A549 (cell line): ENCODE results near the gene STYX. TPM values are rescaled to one million over a fixed set of nuclear protein-coding genes. Genes with fewer than 3 reads are reported as not detected.
"Not testable (repeated sequence)": the region's sequence is repeated elsewhere in the genome, so short reads cannot be mapped to it uniquely, and the experiment has no call there.

Experiments
- ATAC-seq, 2 experiments: fragments of 200-7000 bp in 1 of 2; fragments of >200 bp in 1 of 2; cut with Nextera tagmentation in 1 of 2; cut with Tn5 transposase in 1 of 2; 3 replicates each; pipeline versions ENCODE4 v1.8.0 to v1.9.1; 2018 to 2020; ENCODE audit warnings: mild to moderate bottlenecking in 1 of 2, moderate library complexity in 1 of 2
- CTCF ChIA-PET: fragments of 300-600 bp; sonication (Branson Sonifier 250); formaldehyde crosslinking; extraction: SDS; loops from one replicate; lab custom pipeline; 2021; ENCODE audit warnings: antibody characterized with exemption, inconsistent platforms; lab: Yijun Ruan, JAX
- POLR2A ChIA-PET: fragments of 350-600 bp; formaldehyde crosslinking; extraction: SDS; loops from one replicate; lab custom pipeline; 2021; ENCODE audit warnings: antibody characterized with exemption, inconsistent platforms; lab: Yijun Ruan, JAX
- DNase-seq, 2 experiments: peaks; one replicate each; pipeline versions ENCODE4 v3.0.0 to v3.0.0-alpha.2; 2011 to 2016; ENCODE audit warnings: low read depth in 1 of 2, low spot score in 1 of 2
- FAIRE-seq: peaks from 2 replicates; lab custom pipeline; 2011; peaks lifted over from hg19 to GRCh38; lab: Jason Lieb, UNC
- H3K27ac ChIP-seq, 2 experiments: fragments of >200 bp; sonication (Bioruptor Twin); formaldehyde crosslinking; 3 replicates each; pipeline ENCODE4 v1.5.1; 2016 to 2017
- H3K4me1 ChIP-seq: fragments of >200 bp; sonication (Bioruptor Twin); formaldehyde crosslinking; 3 replicates; pipeline ENCODE4 v1.6.1; 2016
- H3K4me2 ChIP-seq: fragments of >200 bp; sonication (Bioruptor Twin); formaldehyde crosslinking; 3 replicates; pipeline ENCODE4 v1.6.1; 2016
- H3K4me3 ChIP-seq: fragments of >200 bp; sonication (Bioruptor Twin); formaldehyde crosslinking; 3 replicates; pipeline ENCODE4 v1.5.1; 2016
- H3K9me3 ChIP-seq: fragments of >200 bp; sonication (Bioruptor Twin); formaldehyde crosslinking; 3 replicates; pipeline ENCODE4 v1.6.1; 2016
- ATOH8 ChIP-seq: fragments of 250-450 bp; sonication (Bioruptor Pico); IDR thresholded peaks from 2 replicates; pipeline ENCODE4 v1.5.0; 2020; ENCODE audit warnings: low read depth, mild to moderate bottlenecking, moderate library complexity
- BCL3 ChIP-seq: fragments of >200 bp; sonication (Bioruptor Twin); formaldehyde crosslinking; IDR thresholded peaks from 3 replicates; pipeline ENCODE4 v1.6.1; 2016
- CTCF ChIP-seq: fragments of >200 bp; sonication (Bioruptor Twin); formaldehyde crosslinking; IDR thresholded peaks from 3 replicates; pipeline ENCODE4 v1.5.1; 2016
- EHMT2 ChIP-seq: fragments of 200-600 bp; sonication (generic); IDR thresholded peaks from 2 replicates; pipeline ENCODE4 v1.6.1; 2016; ENCODE audit warnings: antibody characterized with exemption, low read depth, mild to moderate bottlenecking, moderate library complexity
- EP300 ChIP-seq, 2 experiments: fragments of >200 bp; sonication (Bioruptor Twin); formaldehyde crosslinking; IDR thresholded peaks; 2 replicates in 1 of 2; 3 replicates in 1 of 2; pipeline ENCODE4 v1.6.1; 2016 to 2017
- HDAC2 ChIP-seq: fragments of 200-600 bp; sonication (generic); IDR thresholded peaks from 2 replicates; pipeline ENCODE4 v1.6.1; 2016
- HOXB13 ChIP-seq: fragments of 250-450 bp; sonication (Bioruptor Pico); IDR thresholded peaks from 2 replicates; pipeline ENCODE4 v1.5.0; 2020; ENCODE audit warnings: low read depth, mild to moderate bottlenecking, moderate library complexity
- KDM1A ChIP-seq: fragments of 200-600 bp; sonication (generic); IDR thresholded peaks from 2 replicates; pipeline ENCODE4 v1.6.1; 2016; ENCODE audit warnings: low read depth, mild to moderate bottlenecking
- MAFK ChIP-seq: fragments of 450-650 bp; IDR thresholded peaks from 2 replicates; pipeline ENCODE4 v1.6.1; 2014; ENCODE audit not compliant: partially characterized antibody
- MAX ChIP-seq: IDR thresholded peaks from 2 replicates; pipeline ENCODE4 v1.6.1; 2012
- MAZ ChIP-seq: fragments of 150-350 bp; IDR thresholded peaks from 2 replicates; pipeline ENCODE4 v1.6.1; 2014; ENCODE audit warnings: antibody characterized with exemption, low read depth, low read length, borderline replicate concordance
- NPAS2 ChIP-seq: fragments of 250-450 bp; sonication (Bioruptor Pico); IDR thresholded peaks from 2 replicates; pipeline ENCODE4 v1.8.0; 2022; ENCODE audit warnings: mild to moderate bottlenecking, moderate library complexity, borderline replicate concordance
- PHF8 ChIP-seq: fragments of 200-600 bp; sonication (generic); IDR thresholded peaks from 2 replicates; pipeline ENCODE4 v1.6.1; 2016; ENCODE audit warnings: low read depth, mild to moderate bottlenecking, antibody characterized with exemption, moderate library complexity, borderline replicate concordance
- POLR2A ChIP-seq: IDR thresholded peaks from 2 replicates; pipeline ENCODE4 v1.6.1; 2012; ENCODE audit warnings: mild to moderate bottlenecking, low read length
- RFX5 ChIP-seq: fragments of 450-650 bp; IDR thresholded peaks from 2 replicates; pipeline ENCODE4 v1.7.1; 2014; ENCODE audit warnings: antibody characterized with exemption, mild to moderate bottlenecking, moderate library complexity
- SREBF2 ChIP-seq: fragments of 450-650 bp; IDR thresholded peaks from 2 replicates; pipeline ENCODE4 v1.6.1; 2014; ENCODE audit warnings: mild to moderate bottlenecking, moderate library complexity
- USF2 ChIP-seq: fragments of 450-650 bp; IDR thresholded peaks from 2 replicates; pipeline ENCODE4 v1.6.1; 2014; ENCODE audit warnings: antibody characterized with exemption
- ZFP36 ChIP-seq: fragments of 450-650 bp; IDR thresholded peaks from 2 replicates; pipeline ENCODE4 v1.6.1; 2014; ENCODE audit warnings: borderline replicate concordance; ENCODE audit not compliant: partially characterized antibody
- ZNF302 ChIP-seq: fragments of 250-450 bp; sonication (Bioruptor Pico); IDR thresholded peaks from 2 replicates; pipeline ENCODE4 v1.9.0; 2021; ENCODE audit warnings: inconsistent platforms, mild to moderate bottlenecking, moderate library complexity
- ZSCAN20 ChIP-seq: fragments of 250-450 bp; sonication (Bioruptor Pico); IDR thresholded peaks from 2 replicates; pipeline ENCODE4 v1.8.0; 2022; ENCODE audit warnings: mild to moderate bottlenecking, moderate library complexity
- WGBS: methylation state at CpG from one replicate; pipeline ENCODE4 v1.1.6; 2017; ENCODE audit errors: missing lambda C conversion rate; 5-methylcytosine and 5-hydroxymethylcytosine counted together
- polyA plus RNA-seq, 4 experiments: library from polyadenylated mRNA; depleted of rRNA in 3 of 4; stranded (reverse); fragments of >200 nt; fragmentation: RNase III in 1 of 4; extraction: RNeasy Plus Mini Kit Qiagen cat#74134 plus additional on column Dnase treatment in 1 of 4; gene quantifications; 2 replicates in 3 of 4; 3 replicates in 1 of 4; pipeline ENCODE4 v1.2.3, GENCODE V29; 2011 to 2017

The STYX gene
- polyA plus RNA-seq, 2 of the 4 experiments (the other 2 are of a cell fraction): 7.6 to 12.0 TPM

- H3K27ac ChIP-seq: no peak overlapping the region
- ChIA-PET CTCF (interaction anchor here (0.7 kb wide), 1 partner anchor 1626 kb away, joined by 3 read pairs; no protein-coding TSS in a partner anchor), POLR2A (no interaction called here)
- no peak for FAIRE-seq
- no peak overlapping the region for H3K4me3 ChIP-seq
- H3K4me1 ChIP-seq: peaks cover 5% of the 10 kb centered on the region; the same call in 1 of the 3 replicates
- ATAC-seq: no peak
- TF ChIP-seq RFX5: no peak
- TF ChIP-seq NPAS2 (CRISPR knock-in tag): no peak
- TF ChIP-seq BCL3: no peak
- no peak for TF ChIP-seq ZFP36
- no peak for TF ChIP-seq PHF8
- no peak for TF ChIP-seq MAZ
- no peak for DNase-seq
- WGBS: 97% methylated on average over 1 of the region's 1 CpG
- no peaks in the 10 kb centered on the region for H3K9me3 ChIP-seq
- H3K4me2 ChIP-seq: no peak overlapping the region
Observed at GRCh38 chr14:52759145-52759544, 29.2 kb downstream of the STYX start.

- H3K4me3 ChIP-seq, H3K4me1 ChIP-seq, H3K4me2 ChIP-seq, H3K9me3 ChIP-seq, DNase-seq, POLR2A ChIA-PET, H3K27ac ChIP-seq, FAIRE-seq, ATAC-seq: not testable (repeated sequence)
- CTCF ChIA-PET: interaction anchor here (1.1 kb wide), 1 partner anchor 10 kb away, joined by 4 read pairs; no protein-coding TSS in a partner anchor
- WGBS: 91% methylated on average over 4 of the region's 4 CpGs
Observed at GRCh38 chr14:52762923-52763322, 33.0 kb downstream of the STYX start.

GRCh38 chr14:52767058-52767833 is 37.3 kb downstream of the STYX start:
- FAIRE-seq: peak; percentile 36
- Histone ChIP-seq H3K4me1 (no peaks in the 10 kb centered on the region), H3K9me3 (no peaks in the 10 kb centered on the region), H3K27ac (no peak overlapping the region), H3K4me2 (no peak overlapping the region), H3K4me3 (no peak overlapping the region)
- TF ChIP-seq ZNF302 (CRISPR knock-in tag) (no peak), NPAS2 (CRISPR knock-in tag) (no peak), ATOH8 (CRISPR knock-in tag) (no peak), POLR2A (no peak), MAX (no peak), EP300 (IDR thresholded peaks at IDR 0.05) (no peak), MAFK (no peak), SREBF2 (no peak), USF2 (no peak)
- POLR2A ChIA-PET: no interaction called here
- no peak for ATAC-seq
- WGBS: 84% methylated on average over 3 of the region's 3 CpGs
- CTCF ChIA-PET: interaction anchor here (1.8 kb wide), 1 partner anchor 23 kb away, joined by 4 read pairs; no protein-coding TSS in a partner anchor
- no peak for DNase-seq

GRCh38 chr14:52769887-52770286 is 39.9 kb downstream of the STYX start:
- ATAC-seq: no peak
- H3K27ac ChIP-seq: no peak overlapping the region
- no peak for FAIRE-seq
- no peak for TF ChIP-seq HDAC2
- TF ChIP-seq HOXB13 (CRISPR knock-in tag): no peak
- TF ChIP-seq EHMT2: no peak
- no peak for TF ChIP-seq KDM1A
- TF ChIP-seq CTCF: no peak
- no peak for TF ChIP-seq BCL3
- TF ChIP-seq ZSCAN20 (CRISPR knock-in tag): no peak

More at GRCh38 chr14:52769887-52770286, 39.9 kb downstream of the STYX start:
- H3K9me3 ChIP-seq: no peaks in the 10 kb centered on the region
- ChIA-PET CTCF (no interaction called here), POLR2A (interaction anchor here (0.6 kb wide), 1 partner anchor 180 kb away, joined by 3 read pairs; no protein-coding TSS in a partner anchor)
- H3K4me2 ChIP-seq: no peak overlapping the region
- H3K4me1 ChIP-seq: no peaks in the 10 kb centered on the region
- no peak overlapping the region for H3K4me3 ChIP-seq
- no peak for DNase-seq
